H1 (cell line): ENCODE measurements around the gene DPP4. TPM values are rescaled to one million over a fixed set of nuclear protein-coding genes. Genes with fewer than 3 reads are reported as not detected.

Experiments used
- CTCF ChIA-PET: fragments of 300-600 bp; sonication (Branson Sonifier 250); formaldehyde crosslinking; loops from one replicate; lab custom pipeline; 2021; ENCODE audit not compliant: partially characterized antibody; lab: Charles Lee
- POLR2A ChIA-PET: fragments of 300-600 bp; sonication (Branson Sonifier 250); formaldehyde crosslinking; loops from one replicate; lab custom pipeline; 2021; ENCODE audit warnings: inconsistent platforms; ENCODE audit not compliant: partially characterized antibody; lab: Charles Lee
- DNase-seq, 2 experiments: peaks; one replicate each; pipeline versions ENCODE4 v3.0.0 to v3.0.0-alpha.2; 2010 to 2022; ENCODE audit warnings: low spot score in 2 of 2, low read depth in 1 of 2, mixed read lengths in 1 of 2
- FAIRE-seq: peaks from 2 replicates; lab custom pipeline; 2011; peaks lifted over from hg19 to GRCh38; lab: Jason Lieb, UNC
- H2AFZ ChIP-seq: 2 replicates; pipeline ENCODE4 v1.8.1; 2012; ENCODE audit warnings: low read length, inconsistent platforms
- H2AK5ac ChIP-seq: 2 replicates; pipeline ENCODE4 v1.6.1; 2013; ENCODE audit warnings: low read depth, low read length
- H2BK120ac ChIP-seq: replicated peaks from 2 replicates; pipeline ENCODE3; 2013; ENCODE audit warnings: low read depth, low read length, inconsistent platforms
- H2BK12ac ChIP-seq: 2 replicates; pipeline ENCODE4 v1.6.1; 2013; ENCODE audit warnings: low read depth, low read length
- H2BK15ac ChIP-seq: 2 replicates; pipeline ENCODE4 v1.6.1; 2013; ENCODE audit warnings: low read length
- H2BK20ac ChIP-seq: 2 replicates; pipeline ENCODE4 v1.6.1; 2013; ENCODE audit warnings: low read length
- H2BK5ac ChIP-seq: 2 replicates; pipeline ENCODE4 v1.6.1; 2013; ENCODE audit warnings: low read depth, low read length
- H3K14ac ChIP-seq: 2 replicates; pipeline ENCODE4 v1.6.1; 2013; ENCODE audit warnings: inconsistent platforms; ENCODE audit not compliant: insufficient read length
- H3K18ac ChIP-seq: 2 replicates; pipeline ENCODE4 v1.6.1; 2013; ENCODE audit warnings: low read length; ENCODE audit errors: extremely low read depth
- H3K23ac ChIP-seq: 2 replicates; pipeline ENCODE4 v1.6.1; 2013; ENCODE audit warnings: inconsistent platforms; ENCODE audit not compliant: insufficient read length
- H3K23me2 ChIP-seq: 2 replicates; pipeline ENCODE4 v1.6.1; 2013; ENCODE audit warnings: low read depth, low read length
- H3K27ac ChIP-seq: 2 replicates; pipeline ENCODE4 v1.6.1; 2011; ENCODE audit warnings: low read depth, low read length, inconsistent platforms
- H3K27me3 ChIP-seq, 4 experiments: replicated peaks in 1 of 4; 1 replicate in 1 of 4; 2 replicates in 3 of 4; pipeline versions ENCODE4 v1.6.1 to v1.8.1; 2011 to 2013; ENCODE audit warnings: low read length in 3 of 4, mild to moderate bottlenecking in 3 of 4, inconsistent platforms in 2 of 4, mixed read lengths in 2 of 4, moderate library complexity in 1 of 4; ENCODE audit not compliant: control insufficient read depth in 3 of 4, insufficient read depth in 3 of 4; ENCODE audit errors: extremely low read depth in 1 of 4
- H3K36me3 ChIP-seq, 4 experiments: 2 replicates each; pipeline versions ENCODE4 v1.6.1 to v1.8.1; 2011 to 2013; ENCODE audit warnings: mild to moderate bottlenecking in 4 of 4, low read length in 3 of 4, moderate library complexity in 2 of 4, control low read depth in 1 of 4, inconsistent platforms in 1 of 4; ENCODE audit not compliant: insufficient read depth in 4 of 4, control insufficient read depth in 2 of 4
- H3K4ac ChIP-seq: replicated peaks from 2 replicates; pipeline ENCODE3; 2013; ENCODE audit warnings: low read length, low read depth, mixed read lengths, inconsistent platforms; ENCODE audit not compliant: insufficient read length
- H3K4me1 ChIP-seq, 4 experiments: replicated peaks in 1 of 4; 1 replicate in 1 of 4; 2 replicates in 3 of 4; pipeline versions ENCODE4 v1.6.1 to v1.8.1; 2011 to 2013; ENCODE audit warnings: low read length in 3 of 4, inconsistent platforms in 2 of 4, mixed read lengths in 1 of 4; ENCODE audit not compliant: insufficient read depth in 4 of 4, control insufficient read depth in 3 of 4
- H3K4me2 ChIP-seq, 2 experiments: 2 replicates each; pipeline versions ENCODE4 v1.6.1 to v1.8.1; 2011 to 2013; ENCODE audit warnings: low read depth in 2 of 2, low read length in 2 of 2, control low read depth in 1 of 2, inconsistent platforms in 1 of 2, mild to moderate bottlenecking in 1 of 2; ENCODE audit not compliant: insufficient read depth in 1 of 2
- H3K4me3 ChIP-seq, 4 experiments: fragments of 200-600, 300-600 bp in 1 of 4; sonication (generic), shearing (Covaris generic), sonication (Bioruptor Twin) in 1 of 4; 2 replicates each; pipeline versions ENCODE4 v1.5.1 to v1.8.1; 2011 to 2016; ENCODE audit warnings: low read length in 4 of 4, low read depth in 3 of 4, control low read depth in 2 of 4, inconsistent platforms in 2 of 4, mild to moderate bottlenecking in 2 of 4, mixed read lengths in 1 of 4, moderate library complexity in 1 of 4; ENCODE audit not compliant: insufficient read depth in 2 of 4; ENCODE audit errors: extremely low read depth in 1 of 4
- H3K56ac ChIP-seq: replicated peaks from 2 replicates; pipeline ENCODE3; 2013; ENCODE audit warnings: low read depth, mild to moderate bottlenecking, mixed read lengths, low read length, inconsistent platforms; ENCODE audit not compliant: insufficient read length
- H3K79me1 ChIP-seq: 2 replicates; pipeline ENCODE4 v1.6.1; 2013; ENCODE audit warnings: low read depth, low read length, control low read depth
- H3K79me2 ChIP-seq, 2 experiments: 2 replicates each; pipeline versions ENCODE4 v1.6.1 to v1.8.1; 2012 to 2013; ENCODE audit warnings: low read length in 2 of 2, mild to moderate bottlenecking in 2 of 2, inconsistent platforms in 1 of 2; ENCODE audit not compliant: insufficient read depth in 2 of 2, control insufficient read depth in 1 of 2
- H3K9ac ChIP-seq, 4 experiments: replicated peaks in 1 of 4; 1 replicate in 1 of 4; 2 replicates in 3 of 4; pipeline versions ENCODE4 v1.6.1 to v1.8.1; 2011 to 2013; ENCODE audit warnings: low read depth in 3 of 4, low read length in 3 of 4, control low read depth in 2 of 4, mild to moderate bottlenecking in 2 of 4, moderate library complexity in 2 of 4, inconsistent platforms in 1 of 4; ENCODE audit errors: extremely low read depth in 1 of 4
- H3K9me3 ChIP-seq, 2 experiments: 2 replicates each; pipeline versions ENCODE4 v1.6.1 to v1.8.1; 2012 to 2013; ENCODE audit warnings: mild to moderate bottlenecking in 2 of 2, moderate library complexity in 2 of 2, control low read depth in 1 of 2, inconsistent platforms in 1 of 2, low read depth in 1 of 2, low read length in 1 of 2, mixed read lengths in 1 of 2; ENCODE audit not compliant: insufficient read depth in 2 of 2
- H4K20me1 ChIP-seq, 2 experiments: replicated peaks in 1 of 2; 2 replicates each; pipeline versions ENCODE3 to v1.8.1; 2011 to 2013; ENCODE audit warnings: inconsistent platforms in 2 of 2, low read length in 2 of 2, mild to moderate bottlenecking in 1 of 2; ENCODE audit not compliant: insufficient read depth in 2 of 2, control insufficient read depth in 1 of 2
- H4K5ac ChIP-seq: 2 replicates; pipeline ENCODE4 v1.6.1; 2013; ENCODE audit warnings: low read length, low read depth, mixed read lengths, inconsistent platforms; ENCODE audit not compliant: insufficient read length
- H4K8ac ChIP-seq: 2 replicates; pipeline ENCODE4 v1.8.0; 2013; ENCODE audit warnings: mild to moderate bottlenecking, moderate library complexity, low read length, inconsistent platforms; ENCODE audit not compliant: insufficient read depth; ENCODE audit errors: extremely low read depth
- H4K91ac ChIP-seq: replicated peaks from 2 replicates; pipeline ENCODE3; 2013; ENCODE audit warnings: low read length, mixed read lengths, inconsistent platforms; ENCODE audit not compliant: insufficient read length
- CEBPB ChIP-seq: IDR thresholded peaks from 2 replicates; pipeline ENCODE4 v1.6.1; 2012; ENCODE audit warnings: low read depth, low read length
- JUND ChIP-seq: IDR thresholded peaks from 2 replicates; pipeline ENCODE4 v1.6.1; 2011; ENCODE audit warnings: mild to moderate bottlenecking, improper control_type of control experiment, low read length
- NRF1 ChIP-seq: IDR thresholded peaks from 2 replicates; pipeline ENCODE4 v1.6.1; 2011; ENCODE audit warnings: mild to moderate bottlenecking, low read depth, low read length, improper control_type of control experiment
- RBBP5 ChIP-seq: IDR thresholded peaks from 2 replicates; pipeline ENCODE4 v1.7.1; 2012; ENCODE audit warnings: low read depth, mild to moderate bottlenecking, inconsistent platforms, low read length, moderate library complexity, borderline replicate concordance
- SIRT6 ChIP-seq: IDR thresholded peaks from one replicate; pipeline ENCODE4 v1.7.1; 2012; ENCODE audit warnings: low read length, inconsistent platforms
- TAF1 ChIP-seq: IDR thresholded peaks from 2 replicates; pipeline ENCODE4 v1.6.1; 2011; ENCODE audit warnings: mild to moderate bottlenecking, low read depth, low read length
- TEAD4 ChIP-seq: IDR thresholded peaks from 2 replicates; pipeline ENCODE4 v1.6.1; 2012; ENCODE audit warnings: low read depth, low read length, inconsistent platforms, mixed read lengths
- YY1 ChIP-seq: IDR thresholded peaks from 2 replicates; pipeline ENCODE4 v1.6.1; 2011; ENCODE audit warnings: low read depth, mild to moderate bottlenecking, low read length
- WGBS, 2 experiments: shearing (Covaris generic) in 1 of 2; methylation state at CpG; one replicate each; pipeline versions ENCODE4 v1.1.6 to v1.1.7; 2013 to 2015; ENCODE audit warnings: low lambda C conversion rate in 2 of 2, mixed read lengths in 2 of 2, inconsistent platforms in 1 of 2, low coverage in 1 of 2, missing lambda C conversion rate in 1 of 2; ENCODE audit not compliant: insufficient replicate concordance in 2 of 2, insufficient coverage in 1 of 2, insufficient read length in 1 of 2; ENCODE audit errors: extremely low coverage in 1 of 2, missing lambda C conversion rate in 1 of 2; 5-methylcytosine and 5-hydroxymethylcytosine counted together
- polyA plus RNA-seq, 7 experiments: library from polyadenylated mRNA; depleted of rRNA in 3 of 7; stranded (reverse) in 5 of 7; unstranded in 2 of 7; fragments of >200 nt in 5 of 7; fragments of 200-250 nt in 2 of 7; gene quantifications; 1 replicate in 5 of 7; 2 replicates in 1 of 7; 4 replicates in 1 of 7; pipeline versions ENCODE4 v1.2.1 to v1.2.3, GENCODE V29; 2011 to 2013; ENCODE audit warnings: missing spikeins in 2 of 7, mixed read lengths in 2 of 7
- total RNA-seq: library from RNA; stranded (reverse); fragmentation: NEBNext Ultra II Directional; extraction: Animal tissue kit (Norgen Biotek cat#: 25700); gene quantifications from 2 replicates; pipeline ENCODE4 v1.2.1, GENCODE V29; 2021
- TF ChIP-seq, protein P1 (sequence below): IDR thresholded peaks from 2 replicates; pipeline ENCODE4 v1.6.1; 2012; ENCODE audit warnings: low read length, inconsistent platforms
- TF ChIP-seq, protein P2 (sequence below): IDR thresholded peaks from 2 replicates; pipeline ENCODE4 v1.6.1; 2012; ENCODE audit warnings: inconsistent platforms

DPP4 gene
- total and polyA plus RNA-seq, 2 of the 8 experiments (the other 6 are each of a cell fraction or from before 2014, with no cell fraction given) = 1.3 to 3.1 TPM

DNA sequence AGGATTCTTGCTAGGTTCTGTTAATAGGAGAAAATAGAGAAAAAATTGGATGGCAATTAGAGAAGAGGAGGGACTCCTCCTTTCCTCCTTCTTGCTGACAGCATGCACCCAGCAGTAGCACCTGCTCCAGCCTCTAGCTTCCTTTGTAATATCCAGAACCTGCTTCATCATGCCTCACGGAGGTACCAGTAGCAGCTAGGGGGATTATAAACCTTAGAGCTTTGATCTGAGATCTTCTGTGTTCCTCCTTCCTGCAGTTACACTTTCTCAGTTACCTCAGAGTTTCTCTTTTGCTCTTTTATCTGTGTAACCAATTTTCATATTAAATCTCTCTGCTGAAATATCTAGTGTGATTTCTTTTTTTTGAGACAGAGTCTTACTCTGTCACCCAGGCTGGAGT, 16.6 kb downstream of the DPP4 start:
- H3K23ac ChIP-seq = no peak overlapping the region
- H3K79me1 ChIP-seq = no peaks in the 10 kb centered on the region
- no peaks in the 10 kb centered on the region for H3K36me3 ChIP-seq
- WGBS, 2 experiments = 86% methylated on average over 1 of the region's 1 CpG; no CpG with 5 or more reads in 1 of the 2 experiments
- H3K4me2 ChIP-seq = no peak overlapping the region
- no peak overlapping the region for H3K9ac ChIP-seq
- H3K4me3 ChIP-seq = no peak overlapping the region
- DNase-seq (no peak), FAIRE-seq (no peak)
- no peak overlapping the region for H3K14ac ChIP-seq
- CTCF ChIA-PET = interaction anchor here (0.7 to 1.6 kb wide), 2 partner anchors 12 to 23 kb away, joined by 3 read pairs; no protein-coding TSS in a partner anchor
- H2BK120ac ChIP-seq = no peak overlapping the region
- peaks cover 0 to 6% (median under 1%) of the 10 kb centered on the region in 4 experiments; a peak in 3 of 7 replicates for H3K4me1 ChIP-seq
- H2BK20ac ChIP-seq = no peak overlapping the region
- H2AK5ac ChIP-seq = no peak overlapping the region
- H2BK5ac ChIP-seq = no peak overlapping the region
- H3K27me3 ChIP-seq = no peaks in the 10 kb centered on the region
- H4K8ac ChIP-seq = no peak overlapping the region; the same call in 1 of the 2 replicates
- no peak overlapping the region for H3K18ac ChIP-seq
- POLR2A ChIA-PET = no interaction called here
- H4K20me1 ChIP-seq = no peaks in the 10 kb centered on the region
- H4K91ac ChIP-seq = no peak overlapping the region
- H3K79me2 ChIP-seq = no peaks in the 10 kb centered on the region
- no peak overlapping the region for H2BK15ac ChIP-seq
- no peak for TF ChIP-seq YY1
- no peak for TF ChIP-seq JUND
- TF ChIP-seq, protein P1, sequence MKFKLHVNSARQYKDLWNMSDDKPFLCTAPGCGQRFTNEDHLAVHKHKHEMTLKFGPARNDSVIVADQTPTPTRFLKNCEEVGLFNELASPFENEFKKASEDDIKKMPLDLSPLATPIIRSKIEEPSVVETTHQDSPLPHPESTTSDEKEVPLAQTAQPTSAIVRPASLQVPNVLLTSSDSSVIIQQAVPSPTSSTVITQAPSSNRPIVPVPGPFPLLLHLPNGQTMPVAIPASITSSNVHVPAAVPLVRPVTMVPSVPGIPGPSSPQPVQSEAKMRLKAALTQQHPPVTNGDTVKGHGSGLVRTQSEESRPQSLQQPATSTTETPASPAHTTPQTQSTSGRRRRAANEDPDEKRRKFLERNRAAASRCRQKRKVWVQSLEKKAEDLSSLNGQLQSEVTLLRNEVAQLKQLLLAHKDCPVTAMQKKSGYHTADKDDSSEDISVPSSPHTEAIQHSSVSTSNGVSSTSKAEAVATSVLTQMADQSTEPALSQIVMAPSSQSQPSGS = no peak
- no peak for TF ChIP-seq TAF1
- no peak for TF ChIP-seq NRF1
- TF ChIP-seq SIRT6 = no peak
- TF ChIP-seq RBBP5 = no peak
- TF ChIP-seq, protein P2, sequence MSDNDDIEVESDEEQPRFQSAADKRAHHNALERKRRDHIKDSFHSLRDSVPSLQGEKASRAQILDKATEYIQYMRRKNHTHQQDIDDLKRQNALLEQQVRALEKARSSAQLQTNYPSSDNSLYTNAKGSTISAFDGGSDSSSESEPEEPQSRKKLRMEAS = no peak
- no peak for TF ChIP-seq TEAD4
- no peak for TF ChIP-seq CEBPB
- H3K56ac ChIP-seq = no peak overlapping the region
- H4K5ac ChIP-seq = no peak overlapping the region
- no peak overlapping the region for H2AFZ ChIP-seq
- peaks cover 2 to 7% of the 10 kb centered on the region in 2 experiments; a peak in 2 of 4 replicates for H3K9me3 ChIP-seq
- H3K27ac ChIP-seq = no peak overlapping the region
- no peak overlapping the region for H2BK12ac ChIP-seq
- H3K23me2 ChIP-seq = no peaks in the 10 kb centered on the region
- H3K4ac ChIP-seq = no peak overlapping the region
